ENCODE measurements around the gene SFXN2. TPM values are rescaled to one million over a fixed set of nuclear protein-coding genes. Genes with fewer than 3 reads are reported as not detected.

The SFXN2 gene
- total RNA-seq, 4 donors from 2014 or later, result 0.20 to 5.0 (median 0.76) TPM

DNA sequence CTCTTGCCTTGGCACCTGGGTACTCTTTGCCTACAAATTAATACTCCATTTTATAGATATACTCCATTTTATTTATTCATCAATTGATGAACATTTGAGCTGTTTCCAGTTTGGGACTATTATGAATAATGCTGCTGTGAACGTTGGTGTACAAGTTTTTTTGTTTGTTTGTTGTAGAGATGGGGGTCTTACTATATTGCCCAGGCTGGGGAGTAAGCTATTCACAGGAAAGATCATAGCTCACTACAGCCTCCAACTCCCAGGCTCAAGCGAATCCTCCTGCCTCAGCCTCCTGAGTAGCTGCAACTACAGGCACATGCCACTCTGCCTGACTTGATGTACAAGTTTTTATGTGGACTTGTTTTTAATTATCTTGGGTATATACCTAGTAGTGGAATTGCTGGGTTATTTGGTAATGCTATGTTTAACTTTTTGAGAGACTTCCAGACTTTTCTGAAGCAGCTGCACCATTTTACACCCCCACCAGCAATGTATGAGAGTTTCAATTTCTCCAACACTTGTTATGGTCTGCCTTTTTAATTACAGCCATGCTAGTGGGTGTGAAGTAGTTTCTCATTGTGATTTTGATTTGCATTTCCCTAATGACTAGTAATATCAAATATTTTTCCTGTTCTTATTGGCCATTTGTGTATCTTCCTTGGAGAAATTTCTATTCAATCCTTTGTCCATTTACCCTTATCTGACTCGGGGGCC, 45.2 kb downstream of the SFXN2 start:
- in situ Hi-C loops (cut with MboI; ENCODE audit: low sequenced_read_pairs in 4 of 4), result no loop called here
- Histone ChIP-seq H3K27me3 (no peaks in the 10 kb centered on the region), H3K4me3 (no peak overlapping the region), H3K9me3 (no peaks in the 10 kb centered on the region), H3K4me1 (peaks cover 11 to 12% of the 10 kb centered on the region in 2 donors), H3K36me3 (no peaks in the 10 kb centered on the region), H3K27ac (peak overlapping the region in 3 of 4 donors; percentile 39 to 77 (median 64))
- no peak for TF ChIP-seq POLR2A (IDR thresholded peaks at IDR 0.05)
- TF ChIP-seq, protein P1, sequence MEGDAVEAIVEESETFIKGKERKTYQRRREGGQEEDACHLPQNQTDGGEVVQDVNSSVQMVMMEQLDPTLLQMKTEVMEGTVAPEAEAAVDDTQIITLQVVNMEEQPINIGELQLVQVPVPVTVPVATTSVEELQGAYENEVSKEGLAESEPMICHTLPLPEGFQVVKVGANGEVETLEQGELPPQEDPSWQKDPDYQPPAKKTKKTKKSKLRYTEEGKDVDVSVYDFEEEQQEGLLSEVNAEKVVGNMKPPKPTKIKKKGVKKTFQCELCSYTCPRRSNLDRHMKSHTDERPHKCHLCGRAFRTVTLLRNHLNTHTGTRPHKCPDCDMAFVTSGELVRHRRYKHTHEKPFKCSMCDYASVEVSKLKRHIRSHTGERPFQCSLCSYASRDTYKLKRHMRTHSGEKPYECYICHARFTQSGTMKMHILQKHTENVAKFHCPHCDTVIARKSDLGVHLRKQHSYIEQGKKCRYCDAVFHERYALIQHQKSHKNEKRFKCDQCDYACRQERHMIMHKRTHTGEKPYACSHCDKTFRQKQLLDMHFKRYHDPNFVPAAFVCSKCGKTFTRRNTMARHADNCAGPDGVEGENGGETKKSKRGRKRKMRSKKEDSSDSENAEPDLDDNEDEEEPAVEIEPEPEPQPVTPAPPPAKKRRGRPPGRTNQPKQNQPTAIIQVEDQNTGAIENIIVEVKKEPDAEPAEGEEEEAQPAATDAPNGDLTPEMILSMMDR (IDR thresholded peaks at IDR 0.05 in 4 of 5, conservative IDR thresholded peaks at IDR 0.05 in 1 of 5), result no peak
- no peak for DNase-seq
- ATAC-seq, result no peak
- intact Hi-C loops (cut with DNase I; ENCODE audit: low total_unique reads), result no loop called here

DNA sequence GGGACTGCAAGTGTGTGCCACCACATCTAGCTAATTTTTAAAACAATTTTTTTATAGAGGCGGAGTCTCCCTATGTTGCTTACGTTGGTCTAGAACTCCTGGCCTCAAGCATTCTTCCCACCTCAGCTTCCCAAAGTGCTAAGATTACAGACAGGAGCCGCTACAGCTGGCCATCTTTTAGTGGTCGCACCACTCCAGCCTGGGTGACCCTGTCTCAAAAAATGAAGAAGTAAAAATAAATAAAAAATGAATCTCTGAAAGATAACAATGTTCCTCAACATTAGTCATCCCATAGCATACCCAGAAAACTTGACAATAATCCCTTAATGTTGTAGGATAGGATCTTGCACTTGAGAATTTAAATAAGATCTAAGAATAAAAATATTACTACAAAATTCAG, 47.5 kb downstream of the SFXN2 start:
- H3K9me3 ChIP-seq, result no peaks in the 10 kb centered on the region
- intact Hi-C loops (cut with DNase I; ENCODE audit: low total_unique reads) (no loop called here), in situ Hi-C loops (cut with MboI; ENCODE audit: low sequenced_read_pairs in 4 of 4) (no loop called here)
- DNase-seq (no peak), ATAC-seq (no peak)
- H3K36me3 ChIP-seq, result no peaks in the 10 kb centered on the region
- TF ChIP-seq, protein P1 (IDR thresholded peaks at IDR 0.05 in 4 of 5, conservative IDR thresholded peaks at IDR 0.05 in 1 of 5), result no peak
- no peak for TF ChIP-seq POLR2A (IDR thresholded peaks at IDR 0.05)
- H3K27ac ChIP-seq, result no peak overlapping the region
- H3K4me1 ChIP-seq, result peaks cover 18 to 29% of the 10 kb centered on the region in 2 donors
- no peak overlapping the region for H3K4me3 ChIP-seq
- H3K27me3 ChIP-seq, result no peaks in the 10 kb centered on the region

DNA sequence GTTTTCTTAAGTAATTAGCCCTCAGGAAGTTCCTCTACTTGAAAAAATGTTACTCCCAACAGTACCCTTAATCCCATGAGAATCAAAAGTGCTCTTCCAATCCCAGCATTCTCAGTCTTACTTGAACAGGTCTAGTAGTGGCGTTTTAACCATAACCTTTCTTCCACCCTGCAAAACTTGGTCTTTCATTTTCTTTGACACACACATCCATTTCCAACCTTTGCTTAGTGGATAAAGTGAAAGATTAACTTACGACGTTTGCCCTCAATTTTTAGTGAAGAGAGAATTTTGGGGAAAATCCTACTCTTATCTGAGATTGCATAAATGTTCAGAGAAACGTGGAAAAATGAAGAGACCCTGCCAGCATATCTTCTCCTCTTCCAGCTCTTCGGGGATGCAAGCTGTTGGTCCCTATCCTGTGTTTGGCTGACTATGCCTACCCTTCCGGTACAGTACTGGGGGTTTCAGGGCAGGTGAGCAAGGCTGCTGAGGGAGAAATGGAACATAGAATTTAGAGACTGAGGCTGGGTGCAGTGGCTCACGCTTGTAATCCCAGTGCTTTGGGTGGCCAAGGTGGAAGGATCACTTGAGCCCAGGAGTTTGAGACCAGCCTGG, 48.1 kb downstream of the SFXN2 start:
- Histone ChIP-seq H3K36me3 (no peaks in the 10 kb centered on the region), H3K27me3 (no peaks in the 10 kb centered on the region), H3K4me1 (peaks cover 22 to 34% of the 10 kb centered on the region in 2 donors), H3K27ac (no peak overlapping the region), H3K9me3 (no peaks in the 10 kb centered on the region), H3K4me3 (no peak overlapping the region)
- TF ChIP-seq, protein P1 (IDR thresholded peaks at IDR 0.05 in 4 of 5, conservative IDR thresholded peaks at IDR 0.05 in 1 of 5), result no peak
- TF ChIP-seq POLR2A (IDR thresholded peaks at IDR 0.05), result no peak
- ATAC-seq (no peak), DNase-seq (no peak)
- in situ Hi-C loops (cut with MboI; ENCODE audit: low sequenced_read_pairs in 4 of 4) (no loop called here), intact Hi-C loops (cut with DNase I; ENCODE audit: low total_unique reads) (no loop called here)

DNA sequence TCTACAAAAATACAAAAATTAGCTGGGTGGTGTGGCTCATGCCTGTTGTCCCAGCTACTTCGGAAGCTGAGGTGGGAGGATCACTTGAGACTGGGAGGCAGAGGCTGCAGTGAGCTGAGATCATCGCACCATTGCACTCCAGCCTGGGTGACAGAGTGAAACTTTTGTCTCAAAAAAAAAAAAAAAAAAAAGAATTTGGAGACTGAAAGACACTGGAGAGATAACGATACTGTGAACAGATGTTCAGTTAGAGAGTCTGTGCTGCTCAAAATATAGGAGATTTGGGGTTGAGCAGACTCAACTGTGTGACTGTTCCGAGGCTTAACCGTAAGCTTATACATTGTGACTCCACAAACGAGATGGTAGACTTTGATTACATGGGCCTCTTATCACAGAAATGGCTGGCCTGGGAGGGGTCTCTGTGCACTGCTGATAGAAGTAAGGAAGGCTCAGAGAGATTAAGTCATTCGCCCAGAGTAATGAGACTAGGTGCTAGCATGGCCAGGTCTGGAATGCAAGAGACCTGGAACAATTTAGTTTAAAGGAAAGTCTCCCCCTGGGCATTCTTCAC, 48.7 kb downstream of the SFXN2 start:
- Histone ChIP-seq H3K4me3 (no peak overlapping the region), H3K27me3 (no peaks in the 10 kb centered on the region), H3K4me1 (peaks cover 21 to 38% of the 10 kb centered on the region in 2 donors), H3K9me3 (no peaks in the 10 kb centered on the region), H3K36me3 (no peaks in the 10 kb centered on the region), H3K27ac (no peak overlapping the region)
- intact Hi-C loops (cut with DNase I; ENCODE audit: low total_unique reads), result no loop called here
- TF ChIP-seq, protein P1 (IDR thresholded peaks at IDR 0.05 in 4 of 5, conservative IDR thresholded peaks at IDR 0.05 in 1 of 5), result no peak
- no peak for TF ChIP-seq POLR2A (IDR thresholded peaks at IDR 0.05)
- in situ Hi-C loops (cut with MboI; ENCODE audit: low sequenced_read_pairs in 4 of 4), result no loop called here
- DNase-seq (no peak), ATAC-seq (no peak)

Data from gastrocnemius medialis (tissue), 4 donors.